Lung microvascular endothelial cell (primary cell): ENCODE results near the gene BSN. TPM values are rescaled to one million over a fixed set of nuclear protein-coding genes. Genes with fewer than 3 reads are reported as not detected.
"Not testable (repeated sequence)": the region's sequence is repeated elsewhere in the genome, so short reads cannot be mapped to it uniquely, and the experiment has no call there.

Source experiments
- DNase-seq, 2 donors: peaks; one replicate each; pipeline versions ENCODE4 v3.0.0 to v3.0.0-alpha.2; 2010; ENCODE audit warnings: low read depth in 2 of 2
- total RNA-seq: library from RNA; depleted of rRNA; stranded (reverse); fragments of >200 nt; gene quantifications from 2 replicates; pipeline ENCODE4 v1.2.1, GENCODE V29; 2014

BSN gene
- total RNA-seq, 1 donor from 2014 or later: under 0.01 TPM

GRCh38 chr3:49670940-49671290 is 116.6 kb downstream of the BSN start:
- no peak for DNase-seq

- DNase-seq: peak; percentile 61 to 78
Measured at GRCh38 chr3:49671291-49672288, 117.3 kb downstream of the BSN start.

GRCh38 chr3:49673121-49673714 is 118.9 kb downstream of the BSN start:
- DNase-seq: peak; percentile 8 to 55

- peak; percentile 94 to 97 for DNase-seq
Measured at GRCh38 chr3:49673715-49674496, 119.6 kb downstream of the BSN start, which contains the start of gene APEH. TSS of gene APEH (plus strand) at chr3:49674351. CDS start at chr3:49674402, 51 bp downstream.

GRCh38 chr3:49674497-49674983 is 120.3 kb downstream of the BSN start:
- DNase-seq: no peak

- no peak for DNase-seq
Measured at GRCh38 chr3:49675912-49676311, 121.6 kb downstream of the BSN start.

- no peak for DNase-seq
Measured at GRCh38 chr3:49680493-49681231, 126.4 kb downstream of the BSN start.

- no peak for DNase-seq
Measured at GRCh38 chr3:49681232-49681522, 126.9 kb downstream of the BSN start.

- DNase-seq: no peak
Measured at GRCh38 chr3:49681543-49681942, 127.3 kb downstream of the BSN start.

GRCh38 chr3:49683162-49683561 is 128.9 kb downstream of the BSN start:
- no peak for DNase-seq

- not testable (repeated sequence) for DNase-seq
Measured at GRCh38 chr3:49684453-49684852, 130.2 kb downstream of the BSN start.

- not testable (repeated sequence) for DNase-seq
Measured at GRCh38 chr3:49685103-49685502, 130.8 kb downstream of the BSN start.

- DNase-seq: not testable (repeated sequence)
Measured at GRCh38 chr3:49685846-49686245, 131.6 kb downstream of the BSN start.

- not testable (repeated sequence) for DNase-seq
Measured at GRCh38 chr3:49686346-49686745, 132.1 kb downstream of the BSN start.

- DNase-seq: not testable (repeated sequence)
Measured at GRCh38 chr3:49686769-49687423, 132.6 kb downstream of the BSN start.

GRCh38 chr3:49687424-49687795 is 133.1 kb downstream of the BSN start:
- DNase-seq: not testable (repeated sequence)

- DNase-seq: not testable (repeated sequence)
Measured at GRCh38 chr3:49688338-49689045, 134.2 kb downstream of the BSN start.

GRCh38 chr3:49689046-49689907 is 135.0 kb downstream of the BSN start, which contains the start of the genes MST1 and RNF123:
TSS of gene MST1 (minus strand) at chr3:49689474. CDS start at chr3:49688691, 783 bp downstream.
TSS of gene RNF123 (plus strand) at chr3:49689557. CDS start at chr3:49691166, 1,609 bp downstream.
- peak; percentile 93 to 95 for DNase-seq
